ENCODE results near the gene CD69.

DNA sequence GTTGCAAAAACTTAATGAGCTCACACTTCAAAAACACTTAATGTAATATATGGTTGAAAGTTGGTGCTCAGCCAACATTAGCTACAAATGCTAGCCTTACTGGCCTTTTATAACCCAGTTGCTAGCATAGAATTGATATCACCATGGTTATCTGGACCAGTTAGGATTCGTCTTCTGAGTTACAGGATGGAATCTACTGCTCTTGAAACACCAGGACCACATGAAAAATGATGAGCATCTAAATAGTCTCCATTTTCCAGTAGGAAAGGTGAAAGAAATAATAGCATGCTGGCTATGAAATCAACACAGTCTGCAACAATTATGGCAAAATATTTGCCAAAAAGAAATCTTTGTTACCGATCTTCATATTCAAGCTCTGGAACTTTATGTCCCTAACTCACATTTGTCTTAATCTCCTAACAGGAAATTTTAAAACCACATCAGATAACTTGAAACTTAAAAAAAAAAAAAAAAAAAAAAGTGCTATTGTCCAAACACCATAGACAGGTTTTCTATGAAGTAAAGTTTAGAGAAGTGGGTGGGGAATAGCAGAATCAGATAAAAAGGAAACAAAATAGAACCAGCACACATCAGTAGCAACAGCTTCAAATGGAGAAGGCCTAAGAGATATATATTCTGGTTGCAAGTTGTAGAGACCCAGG lies 12.6 kb upstream of the CD69 start:
- TF ChIP-seq, protein P1, sequence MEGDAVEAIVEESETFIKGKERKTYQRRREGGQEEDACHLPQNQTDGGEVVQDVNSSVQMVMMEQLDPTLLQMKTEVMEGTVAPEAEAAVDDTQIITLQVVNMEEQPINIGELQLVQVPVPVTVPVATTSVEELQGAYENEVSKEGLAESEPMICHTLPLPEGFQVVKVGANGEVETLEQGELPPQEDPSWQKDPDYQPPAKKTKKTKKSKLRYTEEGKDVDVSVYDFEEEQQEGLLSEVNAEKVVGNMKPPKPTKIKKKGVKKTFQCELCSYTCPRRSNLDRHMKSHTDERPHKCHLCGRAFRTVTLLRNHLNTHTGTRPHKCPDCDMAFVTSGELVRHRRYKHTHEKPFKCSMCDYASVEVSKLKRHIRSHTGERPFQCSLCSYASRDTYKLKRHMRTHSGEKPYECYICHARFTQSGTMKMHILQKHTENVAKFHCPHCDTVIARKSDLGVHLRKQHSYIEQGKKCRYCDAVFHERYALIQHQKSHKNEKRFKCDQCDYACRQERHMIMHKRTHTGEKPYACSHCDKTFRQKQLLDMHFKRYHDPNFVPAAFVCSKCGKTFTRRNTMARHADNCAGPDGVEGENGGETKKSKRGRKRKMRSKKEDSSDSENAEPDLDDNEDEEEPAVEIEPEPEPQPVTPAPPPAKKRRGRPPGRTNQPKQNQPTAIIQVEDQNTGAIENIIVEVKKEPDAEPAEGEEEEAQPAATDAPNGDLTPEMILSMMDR (IDR thresholded peaks at IDR 0.05; ENCODE audit: poor library complexity, severe bottlenecking) = no peak
- TF ChIP-seq TAF1 (IDR thresholded peaks at IDR 0.05; ENCODE audit: low read depth) = no peak
- no peak for TF ChIP-seq POLR2AphosphoS5 (IDR thresholded peaks at IDR 0.05)
- TF ChIP-seq RAD21 (conservative IDR thresholded peaks at IDR 0.05) = no peak
- no peak for TF ChIP-seq MXI1 (conservative IDR thresholded peaks at IDR 0.05; ENCODE audit: poor library complexity, severe bottlenecking)
- TF ChIP-seq, protein P2, sequence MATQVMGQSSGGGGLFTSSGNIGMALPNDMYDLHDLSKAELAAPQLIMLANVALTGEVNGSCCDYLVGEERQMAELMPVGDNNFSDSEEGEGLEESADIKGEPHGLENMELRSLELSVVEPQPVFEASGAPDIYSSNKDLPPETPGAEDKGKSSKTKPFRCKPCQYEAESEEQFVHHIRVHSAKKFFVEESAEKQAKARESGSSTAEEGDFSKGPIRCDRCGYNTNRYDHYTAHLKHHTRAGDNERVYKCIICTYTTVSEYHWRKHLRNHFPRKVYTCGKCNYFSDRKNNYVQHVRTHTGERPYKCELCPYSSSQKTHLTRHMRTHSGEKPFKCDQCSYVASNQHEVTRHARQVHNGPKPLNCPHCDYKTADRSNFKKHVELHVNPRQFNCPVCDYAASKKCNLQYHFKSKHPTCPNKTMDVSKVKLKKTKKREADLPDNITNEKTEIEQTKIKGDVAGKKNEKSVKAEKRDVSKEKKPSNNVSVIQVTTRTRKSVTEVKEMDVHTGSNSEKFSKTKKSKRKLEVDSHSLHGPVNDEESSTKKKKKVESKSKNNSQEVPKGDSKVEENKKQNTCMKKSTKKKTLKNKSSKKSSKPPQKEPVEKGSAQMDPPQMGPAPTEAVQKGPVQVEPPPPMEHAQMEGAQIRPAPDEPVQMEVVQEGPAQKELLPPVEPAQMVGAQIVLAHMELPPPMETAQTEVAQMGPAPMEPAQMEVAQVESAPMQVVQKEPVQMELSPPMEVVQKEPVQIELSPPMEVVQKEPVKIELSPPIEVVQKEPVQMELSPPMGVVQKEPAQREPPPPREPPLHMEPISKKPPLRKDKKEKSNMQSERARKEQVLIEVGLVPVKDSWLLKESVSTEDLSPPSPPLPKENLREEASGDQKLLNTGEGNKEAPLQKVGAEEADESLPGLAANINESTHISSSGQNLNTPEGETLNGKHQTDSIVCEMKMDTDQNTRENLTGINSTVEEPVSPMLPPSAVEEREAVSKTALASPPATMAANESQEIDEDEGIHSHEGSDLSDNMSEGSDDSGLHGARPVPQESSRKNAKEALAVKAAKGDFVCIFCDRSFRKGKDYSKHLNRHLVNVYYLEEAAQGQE (IDR thresholded peaks at IDR 0.05; ENCODE audit: borderline replicate concordance) = no peak

Data from neural cell (in vitro differentiated cells).